ENCODE results near the gene ZDHHC9.
A peak's percentile ranks its signal among the peaks of the same experiment; 100 is the strongest.

The ZDHHC9 gene

DNA sequence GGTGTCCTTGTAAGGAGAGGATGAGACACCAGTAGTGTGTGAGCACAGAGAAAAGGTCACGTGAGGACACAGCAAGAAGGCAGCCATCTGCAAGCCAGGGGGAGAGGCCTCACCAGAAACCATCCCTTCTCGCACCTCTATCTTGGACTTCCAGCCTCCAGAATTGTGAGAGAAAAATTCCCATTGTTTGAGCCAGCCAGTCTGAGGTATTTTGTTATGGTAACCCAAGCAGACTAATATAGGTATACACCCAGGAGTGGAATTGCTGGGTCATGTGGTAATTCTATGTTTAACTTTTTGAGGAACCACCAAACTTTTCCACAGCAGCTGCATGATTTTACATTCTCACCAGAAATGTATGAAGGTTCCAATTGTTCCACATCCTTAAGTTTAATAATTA is 25.6 kb downstream of the ZDHHC9 start:
- DNase-seq, result no peak

DNA sequence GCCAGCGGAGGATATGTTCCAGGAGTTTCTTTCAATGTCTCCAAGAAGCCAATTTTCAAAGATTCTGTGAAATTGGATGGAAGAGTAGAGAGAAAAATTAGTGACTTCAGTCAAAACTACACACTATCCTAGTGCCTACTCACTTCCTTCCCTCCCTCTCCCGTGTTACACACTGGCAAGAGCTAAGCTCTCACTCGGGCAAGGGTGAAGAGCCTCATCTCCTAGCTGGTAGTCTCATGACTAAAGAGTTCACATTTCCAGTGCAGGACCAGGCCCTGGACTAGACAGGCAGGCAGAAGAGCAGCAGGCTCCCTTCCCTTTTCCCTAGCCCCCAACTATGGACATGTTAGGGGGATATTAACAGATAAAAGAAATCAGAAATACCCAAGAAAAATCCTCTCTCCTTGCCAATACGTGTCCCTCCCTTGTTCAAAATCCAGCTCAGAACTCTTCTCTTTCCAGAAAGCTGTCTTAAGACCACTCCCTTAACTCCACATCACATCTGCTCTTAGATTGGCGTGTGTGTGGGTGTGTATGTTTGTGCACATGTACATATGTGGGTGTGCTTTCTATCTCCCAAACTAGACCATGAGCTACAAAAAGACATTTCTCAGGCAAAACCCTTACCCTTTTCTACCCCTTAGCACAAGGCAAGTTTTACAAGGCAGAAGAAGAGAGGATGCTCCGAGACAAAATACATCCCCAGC is 29.9 kb downstream of the ZDHHC9 start:
- DNase-seq, result no peak

DNA sequence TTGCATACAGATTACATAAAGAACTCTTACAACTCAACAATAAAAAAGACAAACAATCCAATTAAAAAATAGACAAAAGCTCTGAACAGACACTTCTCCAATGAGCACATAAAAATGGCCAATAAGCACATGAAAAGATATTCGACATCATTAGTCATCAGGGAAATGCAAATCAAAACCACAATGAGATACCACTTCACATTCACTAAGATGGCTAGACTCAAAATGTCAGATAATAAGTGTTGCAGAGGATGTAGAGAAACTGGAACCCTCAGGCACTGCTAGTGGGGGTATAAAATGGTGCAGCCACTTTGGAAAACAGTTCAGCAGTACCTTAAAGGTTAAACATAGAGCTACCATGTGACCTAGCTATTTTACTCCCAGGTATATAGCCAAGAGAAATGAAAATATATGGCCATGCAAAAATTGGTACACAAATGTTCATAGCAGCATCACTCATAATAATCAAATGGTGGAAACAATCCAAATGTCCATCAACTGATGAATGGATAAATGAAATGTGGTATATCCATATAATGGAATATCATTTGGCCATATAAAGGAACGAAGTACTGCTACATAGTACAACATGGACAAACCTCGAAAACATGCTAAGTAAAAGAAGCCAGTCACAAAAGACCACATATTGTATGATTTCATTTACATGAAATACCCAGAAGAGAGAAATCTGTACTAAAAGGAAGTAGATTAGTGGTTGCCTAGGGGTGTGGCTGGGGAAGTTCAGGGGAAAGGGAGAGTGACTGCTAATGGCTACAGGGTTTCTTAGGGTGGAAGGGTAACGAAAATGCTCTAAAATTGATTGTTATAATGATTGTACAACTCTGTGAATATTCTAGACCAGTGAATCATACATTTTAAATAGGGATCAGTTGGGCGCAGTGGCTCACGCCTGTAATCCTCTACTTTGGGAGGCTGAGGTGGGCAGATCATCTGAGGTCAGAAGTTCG is 34.6 kb downstream of the ZDHHC9 start:
- no peak for DNase-seq

DNA sequence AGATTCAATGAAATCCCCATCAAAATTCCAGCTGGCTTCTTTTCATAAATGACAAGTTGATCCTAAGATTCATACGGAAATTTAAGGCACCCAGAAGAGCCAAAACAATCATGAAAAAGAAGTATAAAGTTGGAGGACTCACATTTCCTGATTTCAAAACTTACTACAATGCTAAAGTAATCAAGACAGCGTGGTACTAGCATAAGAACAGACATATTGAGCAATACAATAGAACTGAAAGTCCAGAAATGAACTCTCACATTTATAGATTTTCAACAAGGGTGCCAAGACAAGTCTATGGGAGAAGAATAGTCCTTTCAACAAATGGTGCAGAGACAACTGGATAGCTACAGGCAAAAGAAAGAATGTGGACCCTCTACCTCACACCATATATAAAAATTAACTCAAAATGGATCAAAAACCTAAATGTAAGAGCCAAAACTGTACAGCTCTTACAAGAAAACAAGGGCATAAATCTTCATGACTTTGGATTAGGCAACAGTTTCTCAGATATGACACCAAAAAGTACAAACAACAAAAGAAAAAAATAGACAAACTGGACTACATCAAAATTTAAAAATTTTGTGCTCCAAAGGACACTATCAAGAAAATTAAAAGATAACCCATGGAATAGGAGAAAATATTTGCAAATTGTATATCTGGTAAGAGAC is 35.4 kb downstream of the ZDHHC9 start:
- no peak for DNase-seq

DNA sequence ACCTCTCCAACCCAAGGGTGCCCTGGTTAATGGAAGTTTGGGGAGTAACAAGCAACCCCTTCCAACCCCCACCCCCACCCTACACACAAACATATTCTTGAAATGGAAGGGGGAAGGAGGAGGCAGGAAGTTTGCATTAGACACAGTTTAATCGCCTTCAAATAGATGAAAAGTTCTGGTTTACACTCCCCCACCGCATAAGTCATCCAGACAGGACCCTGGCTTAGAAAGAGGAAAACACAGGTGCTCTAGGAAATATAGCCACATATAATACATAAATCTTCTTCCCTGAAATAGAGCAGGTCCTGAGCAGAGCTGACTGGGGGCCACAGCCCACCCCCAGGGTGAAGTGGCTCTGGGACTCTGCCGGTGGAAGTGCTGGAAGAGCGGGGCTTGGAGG is 38.9 kb downstream of the ZDHHC9 start:
- DNase-seq, result no peak

DNA sequence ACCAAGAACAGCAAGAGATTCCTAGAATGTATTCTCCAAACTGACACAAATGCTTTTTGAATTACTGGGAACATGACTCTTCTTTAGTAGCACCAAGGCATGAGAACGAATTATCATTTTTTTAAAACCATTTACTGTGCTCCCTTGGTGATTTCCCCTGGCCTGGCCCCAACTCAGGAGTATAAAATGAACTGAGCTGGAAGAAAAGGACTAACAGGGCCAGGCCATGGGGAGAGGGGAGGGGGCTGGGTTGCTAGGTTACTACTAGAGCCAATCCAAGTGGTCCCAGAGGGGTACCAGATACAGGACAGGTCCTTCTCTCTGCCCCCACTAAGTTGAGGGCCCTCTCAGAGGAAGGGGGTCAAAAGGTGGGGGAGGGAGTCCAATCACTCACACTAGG is 40.8 kb downstream of the ZDHHC9 start:
- no peak for DNase-seq

DNA sequence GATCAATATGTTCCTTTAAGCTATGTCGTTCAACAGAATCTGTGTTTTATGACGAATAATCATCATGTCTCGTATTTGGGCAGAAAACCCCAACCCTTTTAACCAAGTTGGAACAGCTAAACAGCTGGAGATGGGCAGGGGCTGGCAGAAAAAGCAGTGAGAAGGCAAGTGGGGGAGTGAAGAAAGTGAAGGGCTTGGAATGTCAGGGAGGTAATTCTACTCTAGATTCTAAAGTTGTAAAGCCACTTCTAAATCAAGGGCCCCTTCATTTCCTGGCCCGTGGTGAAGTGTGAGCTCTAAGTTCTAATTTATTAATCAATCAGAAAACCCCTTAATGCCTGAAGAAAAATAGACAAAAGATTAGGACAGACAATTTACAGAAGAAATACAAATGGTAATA is 43.5 kb downstream of the ZDHHC9 start:
- DNase-seq, result no peak

DNA sequence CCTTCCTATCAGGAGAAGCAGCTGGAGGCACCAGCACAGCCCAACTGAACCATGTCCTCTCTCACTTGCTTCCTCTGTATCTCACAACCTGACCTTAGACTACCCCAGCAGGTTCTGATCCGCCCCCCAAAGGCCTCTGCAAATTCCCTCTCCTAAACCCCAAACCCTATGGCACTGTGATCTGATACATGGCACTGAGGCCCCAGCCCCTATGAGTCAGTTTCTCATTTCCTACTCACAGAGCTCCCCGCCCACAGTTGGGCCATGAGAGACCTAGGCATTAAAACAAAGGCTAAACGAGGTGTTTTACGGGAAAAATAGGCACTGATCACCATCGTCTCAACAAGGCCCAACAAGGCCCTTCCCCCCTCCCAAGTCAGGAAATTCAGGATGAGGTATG is 44.8 kb downstream of the ZDHHC9 start:
- peak; percentile 56 for DNase-seq

DNA sequence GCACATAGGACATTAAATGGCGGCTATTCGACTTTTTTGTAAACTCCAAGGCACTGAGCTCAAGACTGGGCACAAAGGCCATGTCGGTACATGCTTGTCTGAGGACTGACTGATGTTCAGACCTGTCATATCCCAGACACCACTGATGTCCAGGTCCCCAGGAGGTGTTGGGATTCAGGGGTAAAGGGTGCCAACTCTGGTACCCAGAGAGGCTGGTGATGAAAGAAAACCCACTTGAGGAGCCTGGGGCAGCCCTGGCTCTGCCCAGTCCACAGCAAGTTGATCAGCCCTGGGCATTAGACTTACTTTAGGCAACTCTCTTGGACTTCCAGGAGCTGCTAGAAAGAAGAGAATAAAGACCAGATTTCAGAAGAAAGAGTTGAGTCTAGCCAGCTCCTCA is 45.2 kb downstream of the ZDHHC9 start:
- no peak for DNase-seq

DNA sequence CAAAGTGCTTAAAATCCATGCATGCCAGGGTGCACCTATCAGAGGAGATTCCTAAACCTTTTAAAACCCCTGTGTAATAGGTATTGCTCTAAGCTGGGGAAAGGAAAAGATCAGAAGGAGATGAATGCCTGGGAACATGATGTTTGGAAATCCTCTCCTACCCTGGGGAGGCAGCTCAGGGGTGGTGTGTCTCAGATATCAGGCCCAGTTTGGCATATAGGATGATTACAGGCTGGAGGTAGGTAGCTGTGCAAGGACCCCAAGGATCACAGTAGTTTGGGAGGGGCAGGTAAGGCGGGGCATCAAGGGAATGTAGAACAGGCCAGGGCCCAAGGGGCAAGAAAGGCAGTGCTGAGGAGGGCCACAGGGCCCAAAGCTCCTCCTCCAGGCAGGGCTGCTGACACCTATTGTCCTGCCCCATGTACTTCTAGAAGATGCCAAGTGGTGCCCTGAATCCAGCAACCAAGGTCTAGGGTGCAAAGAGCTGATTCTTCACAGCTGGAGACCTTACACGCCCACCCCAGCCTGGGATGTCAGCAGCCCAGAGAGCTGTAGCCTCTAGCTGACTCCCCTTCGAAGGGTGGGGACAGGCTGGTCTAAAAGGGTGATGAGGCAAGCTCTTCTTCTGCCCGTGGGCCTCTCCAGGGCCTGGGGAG is 46.3 kb downstream of the ZDHHC9 start:
- DNase-seq, result no peak

DNA sequence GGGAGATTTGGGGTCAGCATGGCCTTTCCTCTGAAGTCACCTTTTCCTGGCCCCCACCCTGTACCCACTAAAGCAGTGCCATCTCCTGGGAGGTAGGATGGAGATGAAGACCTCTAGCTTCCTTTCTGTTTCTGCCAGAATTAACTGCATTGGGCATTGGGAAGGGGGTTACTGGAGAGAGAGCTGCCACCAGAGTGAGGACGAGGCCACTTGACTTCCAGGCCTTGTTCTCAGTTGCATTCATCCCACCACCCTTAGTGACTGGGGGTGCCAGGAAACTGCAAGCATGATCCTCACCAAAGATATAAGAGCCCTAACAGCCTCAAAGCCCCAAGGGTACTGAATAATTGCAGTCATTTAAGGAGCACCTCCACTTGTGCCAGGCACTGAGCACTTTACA is 48.1 kb downstream of the ZDHHC9 start:
- no peak for DNase-seq

DNA sequence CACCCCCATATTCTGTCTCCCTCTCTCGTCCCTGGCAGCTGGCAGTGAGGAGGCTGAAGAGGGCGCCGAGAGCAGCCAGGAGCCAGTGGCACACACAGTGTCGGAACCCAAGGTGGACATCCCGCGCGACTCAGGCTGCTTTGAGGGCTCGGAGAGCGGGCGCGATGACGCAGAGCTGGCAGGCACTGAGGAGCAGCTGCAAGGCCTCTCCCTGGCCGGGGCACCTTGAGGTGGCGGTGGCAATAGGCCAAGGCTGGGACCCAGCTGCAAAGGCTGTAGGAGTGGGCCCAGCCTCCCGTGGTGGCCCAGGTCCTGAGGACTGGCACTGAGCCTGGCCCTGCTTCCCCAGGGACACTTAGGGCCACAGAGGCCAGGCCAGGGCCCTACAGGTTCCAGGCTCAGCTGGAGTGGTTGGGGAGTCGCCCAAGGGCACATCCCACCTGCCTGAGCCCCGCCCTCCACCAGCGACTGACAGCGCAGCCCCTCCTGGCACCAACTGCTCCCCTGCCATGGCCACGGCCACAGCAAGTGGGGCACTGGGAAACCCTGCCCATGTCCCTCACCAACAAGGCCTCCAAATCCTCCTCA is 50.0 kb downstream of the ZDHHC9 start:
- DNase-seq, result no peak

DNA sequence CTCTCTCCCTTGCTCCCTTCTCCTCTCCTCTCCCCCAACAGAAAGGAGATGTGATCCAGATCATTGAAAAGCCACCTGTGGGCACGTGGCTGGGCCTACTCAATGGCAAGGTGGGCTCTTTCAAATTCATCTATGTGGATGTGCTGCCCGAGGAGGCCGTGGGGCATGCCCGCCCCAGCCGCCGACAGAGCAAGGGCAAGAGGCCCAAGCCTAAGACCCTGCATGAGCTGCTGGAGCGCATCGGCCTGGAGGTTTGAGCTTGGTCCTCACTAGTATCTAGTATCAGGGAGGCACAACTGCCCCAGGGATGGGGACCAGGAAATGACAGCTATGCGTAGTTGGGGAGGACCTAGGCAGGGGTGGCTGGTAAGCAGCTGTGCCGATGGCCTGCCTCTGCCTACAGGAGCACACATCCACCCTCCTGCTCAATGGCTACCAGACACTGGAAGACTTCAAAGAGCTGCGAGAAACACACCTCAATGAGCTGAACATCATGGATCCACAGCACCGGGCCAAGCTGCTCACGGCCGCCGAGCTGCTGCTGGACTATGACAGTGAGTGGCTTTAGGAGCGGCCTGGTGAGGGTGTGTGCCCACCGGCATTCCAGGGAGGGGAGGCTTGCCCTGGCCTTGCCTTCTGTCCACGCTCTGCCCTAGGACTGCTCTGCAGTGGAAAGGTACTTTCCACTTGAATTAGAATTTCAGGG is 50.9 kb downstream of the ZDHHC9 start:
- no peak for DNase-seq

DNA sequence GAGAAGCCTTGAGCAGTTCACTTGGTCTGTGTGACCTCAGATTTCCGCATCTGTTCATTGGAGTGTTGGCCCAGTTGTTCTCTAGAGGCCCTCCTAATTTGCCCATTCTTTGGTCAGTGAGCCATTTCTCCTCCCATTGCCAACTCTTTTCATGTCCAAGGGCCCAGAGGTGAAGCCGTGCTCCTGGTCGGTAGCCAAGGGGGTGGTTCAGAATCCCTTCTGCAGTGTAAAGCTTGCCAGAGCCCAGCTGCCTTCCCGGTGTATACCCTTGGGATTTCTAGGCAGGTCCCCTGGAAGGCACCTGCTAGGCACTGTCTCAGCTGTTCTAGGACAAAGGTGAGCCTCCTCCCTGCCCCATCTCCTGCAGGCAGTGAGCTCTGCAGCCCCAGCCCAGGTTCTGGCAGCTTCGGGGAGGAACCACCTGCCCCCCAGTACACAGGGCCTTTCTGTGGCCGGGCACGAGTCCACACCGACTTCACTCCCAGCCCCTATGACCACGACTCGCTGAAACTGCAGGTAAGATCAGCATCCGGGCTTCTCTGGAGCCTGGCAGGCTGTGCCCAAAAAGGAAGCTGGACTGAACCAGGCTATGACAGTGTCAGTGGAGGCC is 51.6 kb downstream of the ZDHHC9 start:
- no peak for DNase-seq

DNA sequence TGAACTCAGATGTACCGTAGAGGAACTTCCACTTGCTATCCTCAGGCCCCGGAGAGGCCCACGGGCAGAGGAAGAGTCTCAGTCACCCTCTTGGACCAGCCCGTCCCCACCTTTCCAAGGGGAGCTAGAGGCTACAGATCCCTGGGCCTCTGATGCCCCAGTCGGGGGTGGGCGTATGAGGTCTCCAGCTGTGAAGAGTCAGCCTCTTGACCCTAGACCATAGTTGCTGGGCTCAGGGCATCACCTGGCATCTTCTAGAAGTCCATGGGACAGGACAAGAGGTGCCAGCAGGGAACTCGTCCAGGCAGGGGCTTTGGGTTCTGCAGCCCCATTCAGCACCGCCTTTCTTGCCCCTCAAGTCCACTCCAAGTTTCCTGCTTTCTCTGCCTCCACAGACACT is 52.4 kb downstream of the ZDHHC9 start:
- no peak for DNase-seq

DNA sequence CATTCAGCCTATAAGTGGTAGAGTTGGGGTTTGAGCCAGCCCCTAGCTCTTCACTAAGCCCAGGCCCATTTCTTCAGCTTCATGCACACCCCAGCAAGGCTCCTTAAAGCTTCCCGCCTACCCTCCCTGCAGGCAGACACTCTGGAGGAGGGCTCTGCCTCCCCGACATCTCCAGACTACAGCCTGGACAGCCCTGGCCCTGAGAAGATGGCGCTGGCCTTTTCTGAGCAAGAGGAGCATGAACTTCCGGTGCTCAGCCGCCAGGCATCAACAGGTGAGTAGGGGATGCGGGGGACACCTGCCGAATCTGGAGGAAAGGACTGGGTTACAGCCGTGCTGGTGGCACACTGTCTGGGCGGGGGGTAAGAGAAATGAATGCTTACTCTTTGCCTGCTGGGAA is 52.9 kb downstream of the ZDHHC9 start:
- DNase-seq, result no peak

DNA sequence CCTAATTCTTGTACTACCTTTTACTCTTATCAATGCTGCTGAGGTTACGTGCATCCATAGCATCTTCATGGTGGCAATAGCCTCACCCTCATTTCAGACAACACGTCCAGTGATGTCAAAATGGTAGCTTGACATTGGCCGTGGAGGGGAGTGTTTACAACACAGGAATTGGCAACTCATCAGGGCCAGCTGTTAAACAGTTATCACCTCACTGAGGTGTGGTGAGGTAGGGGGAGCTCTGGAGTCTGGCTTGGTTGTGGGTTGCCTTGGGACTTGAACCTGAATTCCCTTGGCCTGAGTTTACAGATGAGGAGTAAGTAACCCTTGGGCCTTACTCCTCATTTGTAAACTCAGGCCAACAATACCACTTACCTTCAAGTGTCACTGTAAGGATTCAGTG is 53.5 kb downstream of the ZDHHC9 start:
- no peak for DNase-seq

DNA sequence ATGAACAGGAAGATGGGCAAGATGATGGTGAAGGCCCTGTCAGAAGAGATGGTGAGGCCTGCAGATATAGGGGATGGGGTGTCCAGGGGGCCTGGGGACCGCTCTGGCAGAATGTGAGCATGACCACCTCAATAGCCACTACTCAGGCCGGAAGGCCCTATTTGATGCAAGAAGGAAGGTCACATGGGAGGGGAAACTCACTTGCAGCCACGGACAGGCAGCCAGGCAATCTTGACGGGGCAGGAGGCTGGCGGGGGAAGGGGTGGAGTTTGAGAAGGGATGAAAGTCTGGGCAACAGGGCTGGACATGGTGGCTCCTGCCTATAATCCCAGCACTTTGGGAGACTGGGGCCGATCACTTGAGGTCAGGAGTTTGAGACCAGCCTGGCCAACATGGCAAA is 55.2 kb downstream of the ZDHHC9 start:
- DNase-seq, result no peak

DNA sequence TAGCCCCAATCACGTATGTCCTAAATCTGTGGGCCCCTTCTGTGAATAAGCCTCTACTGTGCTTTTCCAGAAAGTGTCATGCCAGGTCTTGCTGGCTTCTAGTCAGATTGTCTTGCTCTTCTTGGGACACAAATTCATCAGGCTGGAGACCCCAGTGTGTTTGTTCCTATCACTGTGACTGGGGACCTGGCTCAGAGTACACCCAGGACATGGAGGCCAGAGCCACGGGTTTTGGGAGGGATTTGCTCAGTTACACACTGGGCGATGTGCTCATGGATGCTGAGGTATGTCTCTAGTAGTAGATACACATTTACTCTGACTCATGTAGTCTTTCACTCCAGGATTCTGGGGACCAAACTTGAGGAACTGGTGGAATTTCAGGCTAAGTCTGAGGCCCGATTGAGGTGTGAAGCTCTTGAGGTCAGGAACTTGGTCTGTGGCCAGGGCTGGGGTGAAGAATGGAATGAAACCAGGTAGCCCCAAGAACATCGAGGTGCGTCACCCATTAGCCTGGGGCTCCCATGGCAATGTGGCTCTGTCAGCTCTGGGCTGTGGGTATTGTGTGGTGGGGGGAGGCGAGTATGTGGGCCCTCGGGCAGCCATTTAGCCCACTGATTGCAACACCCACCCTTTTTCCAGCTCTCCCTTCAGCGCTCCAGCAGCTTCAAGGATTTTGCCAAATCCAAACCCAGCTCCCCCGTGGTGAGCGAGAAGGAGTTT is 56.2 kb downstream of the ZDHHC9 start:
- no peak for DNase-seq

DNA sequence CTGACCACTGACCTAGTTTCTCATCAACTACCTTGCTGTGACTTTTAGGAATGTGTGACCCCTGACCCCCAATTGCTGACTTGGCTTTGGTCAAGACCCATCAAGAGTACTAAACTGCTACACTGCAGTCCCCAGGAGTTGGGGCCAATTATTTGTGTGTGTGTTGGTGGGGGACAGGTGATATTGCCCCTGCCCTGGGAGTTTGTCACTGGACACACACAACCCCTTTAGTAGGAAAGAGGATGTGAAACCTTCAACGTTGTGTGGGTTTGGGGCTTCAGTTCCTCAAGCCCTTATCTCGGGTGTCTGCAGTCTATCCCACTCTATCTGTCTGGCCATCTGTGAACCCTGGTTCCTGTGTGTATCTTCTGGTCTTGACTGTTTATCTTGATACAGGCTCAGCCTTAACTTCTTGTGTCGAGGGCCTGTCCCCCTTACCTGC is 57.5 kb downstream of the ZDHHC9 start:
- no peak for DNase-seq
